Measurements from ENCODE around the gene RPS6KA6.

DNA sequence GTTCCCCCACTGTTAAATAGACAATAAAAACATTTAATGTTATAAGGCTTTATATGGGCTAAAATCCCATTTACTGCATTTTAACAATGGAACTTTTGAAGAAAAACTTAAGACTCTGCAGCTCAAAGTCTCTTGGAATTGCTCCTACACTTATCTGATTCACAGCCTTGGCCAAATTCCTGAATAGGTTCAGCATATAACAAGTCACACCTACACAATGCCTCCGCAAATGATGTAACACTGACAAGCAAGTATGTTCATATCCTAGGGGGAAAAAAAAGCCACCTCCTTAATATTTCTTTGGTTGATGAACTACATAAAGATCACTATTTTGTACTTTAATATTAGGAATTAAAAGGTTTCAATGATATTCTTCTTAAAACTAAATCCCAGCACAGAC is 34.5 kb downstream of the RPS6KA6 start:
- no peak for TF ChIP-seq CTCF (IDR thresholded peaks at IDR 0.05)
- TF ChIP-seq POLR2A (IDR thresholded peaks at IDR 0.05), result no peak
